Measurements from ENCODE around the gene WDR35. TPM values are rescaled to one million over a fixed set of nuclear protein-coding genes. Genes with fewer than 3 reads are reported as not detected.

Gene WDR35
- total and polyA plus RNA-seq, 2 of the 4 experiments (the other 2 are of a cell fraction), result 3.4 to 8.1 TPM

GRCh38 chr2:20034218-20034617 is 44.3 kb upstream of the WDR35 start:
- WGBS, 2 experiments (ENCODE audit: extremely low coverage in 2 of 2, insufficient read length in 1 of 2), result no CpG with 5 or more reads among the region's 4 CpGs
- dilution Hi-C loops (cut with HindIII; ENCODE audit: low sequenced_read_pairs, unreplicated experiment) (no loop called here), in situ Hi-C loops (cut with MboI; ENCODE audit: low sequenced_read_pairs) (no loop called here), intact Hi-C loops (cut with micrococcal nuclease) (loop anchor here (5.0 kb wide), 1 partner anchor 58 kb away; no protein-coding TSS in a partner anchor)
- Histone ChIP-seq H3K14ac (replicated peaks; ENCODE audit: low read depth, low read length) (no peak overlapping the region), H4K5ac (ENCODE audit: low read depth, low read length) (no peak overlapping the region), H3K79me1 (ENCODE audit: low read depth in 1 of 2, low read length in 2 of 2) (peaks cover 40 to 46% of the 10 kb centered on the region in 2 experiments), H3K56ac (ENCODE audit: extremely low read depth, insufficient read depth, low read length) (no peak overlapping the region), H3K4me2 (ENCODE audit: low read depth, low read length) (no peak overlapping the region), H2BK20ac (ENCODE audit: low read depth, low read length) (no peak overlapping the region), H3K9ac (ENCODE audit: low read depth, low read length) (no peak overlapping the region), H3K9me3 (ENCODE audit: control insufficient read depth, insufficient read depth, low read length) (no peaks in the 10 kb centered on the region), H3K18ac (ENCODE audit: low read depth, low read length) (no peak overlapping the region), H4K20me1 (ENCODE audit: insufficient read depth, low read length) (peaks cover 31% of the 10 kb centered on the region; the same call in 1 of the 2 replicates), H3K4me1 (ENCODE audit: control insufficient read depth, insufficient read depth, low read length) (0 out of 2 replicates have a peak, but pooled peaks cover 1% of the 10 kb centered on the region), H2BK5ac (ENCODE audit: low read depth, low read length, poor library complexity, severe bottlenecking) (no peak overlapping the region), H2BK120ac (ENCODE audit: low read depth, low read length) (no peak overlapping the region), H4K8ac (ENCODE audit: low read depth in 2 of 2, low read length in 2 of 2) (no peak overlapping the region), H2AK5ac (ENCODE audit: low read depth, low read length) (no peak overlapping the region), H3K9me1 (ENCODE audit: insufficient read depth, low read length) (peaks cover 2% of the 10 kb centered on the region; the same call in 1 of the 2 replicates), H3K4ac (ENCODE audit: low read depth, low read length) (no peak overlapping the region), H3K27ac (ENCODE audit: insufficient read depth, low read length) (no peak overlapping the region), H4K91ac (ENCODE audit: insufficient read depth, low read depth, low read length) (no peak overlapping the region), H3K23ac (ENCODE audit: low read depth, low read length) (no peak overlapping the region), H3K36me3 (ENCODE audit: control insufficient read depth, insufficient read depth, low read length) (peaks cover 57% of the 10 kb centered on the region), H2BK15ac (ENCODE audit: low read depth, low read length) (no peak overlapping the region), H2AFZ (replicated peaks; ENCODE audit: low read length, poor library complexity) (no peak overlapping the region), H3K27me3 (ENCODE audit: control insufficient read depth, insufficient read depth, low read length) (no peaks in the 10 kb centered on the region), H3K4me3 (ENCODE audit: insufficient read depth, low read depth, low read length) (no peak overlapping the region), H2AK9ac (replicated peaks; ENCODE audit: low read depth, low read length, poor library complexity) (no peak overlapping the region)
- TF ChIP-seq POLR2A (IDR thresholded peaks at IDR 0.05; ENCODE audit: low read depth, low read length) (no peak), NFE2L2 (IDR thresholded peaks at IDR 0.05; ENCODE audit: low read depth, low read length) (no peak), USF2 (IDR thresholded peaks at IDR 0.05; ENCODE audit: low read depth, low read length) (no peak), MXI1 (IDR thresholded peaks at IDR 0.05; ENCODE audit: borderline replicate concordance, low read depth, low read length) (no peak), FOS (IDR thresholded peaks at IDR 0.05; ENCODE audit: low read depth, low read length) (no peak), CHD1 (IDR thresholded peaks at IDR 0.05; ENCODE audit: low read depth, low read length) (no peak), MAZ (IDR thresholded peaks at IDR 0.05; ENCODE audit: borderline replicate concordance, low read depth, low read length) (no peak), RCOR1 (IDR thresholded peaks at IDR 0.05; ENCODE audit: insufficient replicate concordance, low read length) (no peak)
- BruUV-seq (replicated peaks), result no TSS peak
- POLR2A ChIA-PET (ENCODE audit: unreplicated experiment), result no interaction called here
- ATAC-seq (ENCODE audit: low read depth) (no peak), DNase-seq (no peak)
- CTCF ChIA-PET, result interaction anchor here (1.2 to 1.4 kb wide), 2 partner anchors 17 to 19 kb away, joined by 3 read pairs; no protein-coding TSS in a partner anchor
